T-helper 9 cell (primary cell): ENCODE measurements around the gene FBLN1.
"Not testable (repeated sequence)": the region's sequence is repeated elsewhere in the genome, so short reads cannot be mapped to it uniquely, and the experiment has no call there.

Experiments used
- DNase-seq: peaks from one replicate; pipeline ENCODE4 v3.0.0-alpha.2; 2020

Gene FBLN1

GRCh38 chr22:45549762-45550378 is 47.2 kb downstream of the FBLN1 start:
- DNase-seq, result no peak

GRCh38 chr22:45550416-45550815 is 47.7 kb downstream of the FBLN1 start:
- no peak for DNase-seq

- no peak for DNase-seq
Measured at GRCh38 chr22:45550891-45551290, 48.2 kb downstream of the FBLN1 start.

- no peak for DNase-seq
Measured at GRCh38 chr22:45551310-45552016, 48.8 kb downstream of the FBLN1 start.

GRCh38 chr22:45552017-45552411 is 49.3 kb downstream of the FBLN1 start:
- DNase-seq, result no peak

- DNase-seq, result no peak
Measured at GRCh38 chr22:45552580-45553350, 50.1 kb downstream of the FBLN1 start.

- peak; percentile 16 for DNase-seq
Measured at GRCh38 chr22:45553351-45554039, 50.8 kb downstream of the FBLN1 start.

- DNase-seq, result no peak
Measured at GRCh38 chr22:45554040-45554406, 51.3 kb downstream of the FBLN1 start.

GRCh38 chr22:45554861-45555260 is 52.2 kb downstream of the FBLN1 start:
- DNase-seq, result no peak

GRCh38 chr22:45557926-45558325 is 55.2 kb downstream of the FBLN1 start:
- DNase-seq, result not testable (repeated sequence)

GRCh38 chr22:45560092-45560491 is 57.4 kb downstream of the FBLN1 start:
- DNase-seq, result not testable (repeated sequence)

- DNase-seq, result not testable (repeated sequence)
Measured at GRCh38 chr22:45560761-45561160, 58.1 kb downstream of the FBLN1 start.

GRCh38 chr22:45562102-45562501 is 59.4 kb downstream of the FBLN1 start:
- DNase-seq, result no peak

- no peak for DNase-seq
Measured at GRCh38 chr22:45562537-45563361, 60.1 kb downstream of the FBLN1 start.

- DNase-seq, result no peak
Measured at GRCh38 chr22:45563362-45564040, 60.8 kb downstream of the FBLN1 start.

- DNase-seq, result no peak
Measured at GRCh38 chr22:45564349-45565030, 61.8 kb downstream of the FBLN1 start.

- DNase-seq, result no peak
Measured at GRCh38 chr22:45565171-45565570, 62.5 kb downstream of the FBLN1 start.

- DNase-seq, result no peak
Measured at GRCh38 chr22:45565973-45566372, 63.3 kb downstream of the FBLN1 start.

GRCh38 chr22:45568213-45568612 is 65.5 kb downstream of the FBLN1 start:
- DNase-seq, result no peak

- no peak for DNase-seq
Measured at GRCh38 chr22:45571089-45571488, 68.4 kb downstream of the FBLN1 start.

- no peak for DNase-seq
Measured at GRCh38 chr22:45572444-45572843, 69.8 kb downstream of the FBLN1 start.
